HG02759 (cell line): ENCODE results near the gene TCFL5.

Experiments used
- ATAC-seq: cut with Tn5 transposase; IDR thresholded peaks from one replicate; pipeline ENCODE4 v1.9.1; 2021; ENCODE audit warnings: mild to moderate bottlenecking, moderate library complexity; ENCODE audit not compliant: unreplicated experiment

Gene TCFL5

GRCh38 chr20:62800314-62801259, 61.0 kb downstream of the TCFL5 start:
- ATAC-seq: no peak

- no peak for ATAC-seq
These were observed 61.7 kb downstream of the TCFL5 start for GRCh38 chr20:62799873-62800272.

GRCh38 chr20:62799459-62799858, 62.2 kb downstream of the TCFL5 start:
- ATAC-seq: no peak

DNA sequence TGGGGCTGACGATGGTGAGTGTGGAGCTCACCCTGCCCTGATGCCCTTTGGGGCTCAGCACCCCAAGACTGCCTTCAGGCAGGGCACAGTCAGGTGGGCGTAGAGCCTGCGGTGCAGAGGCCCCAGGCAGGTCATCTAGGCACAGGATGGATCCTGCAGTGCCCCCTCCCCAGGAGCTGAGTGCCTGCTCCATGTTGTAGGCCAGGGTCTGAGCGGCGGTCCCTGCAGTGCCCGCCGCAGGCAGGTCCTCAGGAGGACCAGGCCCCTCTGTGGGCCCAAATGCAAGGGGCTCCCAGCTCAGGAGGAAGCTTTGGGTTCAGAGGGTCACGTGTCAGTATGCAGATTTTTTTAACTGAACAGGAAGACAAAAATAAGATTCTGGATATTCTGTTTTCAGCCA, 62.6 kb downstream of the TCFL5 start:
- ATAC-seq: no peak

DNA sequence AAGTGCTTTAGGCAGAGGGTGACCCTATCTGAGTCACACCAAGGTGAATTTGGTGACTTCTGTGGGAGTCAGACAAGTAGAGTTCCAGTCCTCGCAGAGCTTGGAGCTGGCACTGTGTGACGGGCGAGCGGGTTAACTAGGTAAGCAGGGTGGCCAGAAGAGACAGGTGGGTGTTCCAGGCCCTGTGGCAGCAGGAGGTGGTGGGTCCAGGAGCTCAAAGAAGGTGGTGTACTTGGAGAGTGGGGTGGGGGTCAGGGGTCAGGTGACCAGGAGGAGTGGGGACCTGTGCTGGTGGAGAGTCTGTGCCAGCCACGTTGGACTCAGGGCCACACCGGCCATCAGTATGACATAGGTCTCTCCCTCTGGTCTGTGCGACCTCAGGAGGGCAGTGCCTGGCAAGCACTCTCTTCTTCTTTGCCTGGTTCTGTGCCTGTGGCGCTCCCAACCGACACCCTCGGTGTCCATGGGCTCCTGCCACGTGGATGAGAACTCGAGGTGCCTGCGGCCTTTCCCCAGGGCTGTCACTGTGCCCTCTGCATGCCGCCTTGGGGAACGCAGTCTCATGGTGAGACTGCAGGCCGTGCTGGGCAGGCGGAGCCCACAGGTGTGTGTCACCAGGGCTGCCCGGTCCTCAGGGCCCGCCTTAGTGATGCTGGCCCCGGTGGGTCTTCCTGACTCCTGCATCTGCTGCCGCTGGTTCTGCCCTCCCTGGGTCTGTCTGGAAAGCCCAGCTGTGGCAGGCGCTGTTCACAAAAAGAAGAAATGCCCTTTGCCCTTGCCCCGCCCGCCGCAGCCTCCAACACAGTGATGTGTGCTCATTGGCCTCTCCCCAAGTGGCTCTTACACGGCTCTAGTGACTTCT, 63.7 kb downstream of the TCFL5 start:
- no peak for ATAC-seq

GRCh38 chr20:62796699-62797491, 64.7 kb downstream of the TCFL5 start:
- ATAC-seq: no peak

GRCh38 chr20:62795023-62795761, 66.4 kb downstream of the TCFL5 start:
- no peak for ATAC-seq

DNA sequence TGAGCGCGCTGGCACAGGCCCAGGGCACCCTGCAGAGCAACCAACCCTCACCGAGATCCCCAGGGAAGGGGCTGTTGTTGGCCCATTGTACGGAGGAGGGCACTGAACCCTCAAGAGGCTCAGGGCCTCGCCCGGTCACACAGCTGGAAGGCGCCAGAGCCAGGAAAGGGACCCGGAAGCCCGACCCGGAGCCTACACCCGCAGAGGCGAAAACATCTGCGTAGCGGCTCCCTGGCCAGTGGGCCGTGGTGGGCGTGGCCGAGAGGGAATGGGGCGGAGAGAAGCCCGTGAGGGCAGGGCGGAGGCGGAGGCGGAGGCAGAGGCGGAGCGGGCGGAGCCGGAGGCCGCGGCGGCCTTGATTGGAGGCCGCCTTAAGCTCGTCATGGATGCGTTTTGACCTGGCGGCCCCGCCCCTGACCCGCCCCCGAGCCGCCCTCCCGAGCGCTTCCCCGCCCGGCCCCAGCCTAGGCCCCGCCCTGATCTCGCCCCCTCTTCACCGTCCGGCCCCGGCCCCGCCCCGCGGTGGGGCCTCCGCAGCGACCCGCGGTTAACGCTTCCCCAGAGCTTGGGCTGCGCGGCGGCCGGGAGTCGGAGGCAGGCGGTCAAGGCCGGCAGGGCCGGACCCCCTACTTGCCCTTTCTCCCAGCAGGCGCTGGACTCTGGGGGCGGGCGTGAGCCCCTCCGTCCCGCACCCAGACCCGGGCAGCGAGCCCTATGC, 67.5 kb downstream of the TCFL5 start:
- ATAC-seq: peak; percentile 67

DNA sequence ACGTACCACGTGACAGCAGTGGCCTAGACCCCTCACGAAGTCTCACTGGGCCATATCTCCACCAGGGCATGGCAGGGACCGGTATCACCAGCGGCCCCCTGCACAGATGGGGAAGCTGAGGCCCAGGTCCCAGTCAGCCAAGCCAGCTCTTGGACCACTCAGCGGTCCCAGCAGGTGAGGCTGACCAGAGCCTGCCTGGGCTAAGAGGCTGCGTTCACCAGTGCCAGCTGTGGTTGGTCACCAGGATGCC, 67.9 kb downstream of the TCFL5 start:
- ATAC-seq: no peak

DNA sequence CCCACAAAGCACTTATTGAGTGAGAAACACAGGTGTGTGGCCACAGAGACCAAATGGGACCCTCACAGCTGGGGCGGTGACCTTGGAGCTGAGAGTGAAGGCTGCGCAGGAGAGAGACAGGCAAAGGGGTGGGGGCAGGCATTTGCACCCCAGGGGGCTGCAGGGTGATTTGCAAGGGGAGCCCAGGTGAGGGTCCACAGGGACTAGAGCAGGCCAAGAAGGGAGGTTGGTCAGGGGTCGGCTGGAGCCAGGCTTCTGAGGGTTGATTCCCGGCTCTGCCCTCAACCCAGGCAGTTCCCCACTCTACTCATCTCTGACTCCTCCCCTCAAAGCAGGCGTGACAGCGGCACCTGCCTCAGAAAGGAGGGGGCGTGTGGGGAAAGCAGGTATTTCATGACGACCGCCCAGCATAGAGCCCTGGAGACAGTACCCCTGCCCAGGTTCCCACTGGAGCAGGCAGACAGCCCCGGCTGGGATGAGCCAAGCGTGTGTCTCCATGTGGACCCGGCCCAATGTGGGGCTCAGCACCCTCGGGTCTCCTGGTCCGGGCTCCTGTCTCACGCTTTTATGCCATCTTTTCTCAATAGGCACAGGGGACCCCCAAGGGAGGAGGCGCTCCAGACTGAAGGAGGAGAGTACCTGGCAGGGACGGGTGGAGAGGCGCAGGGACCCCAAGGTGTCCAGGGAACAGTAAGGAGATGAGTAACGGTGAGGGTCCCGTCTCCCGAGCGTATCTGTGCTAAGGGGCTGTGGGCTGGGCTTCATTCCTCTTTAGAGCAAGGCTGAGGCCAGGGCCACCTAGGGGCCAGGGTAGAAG, 68.5 kb downstream of the TCFL5 start:
- no peak for ATAC-seq

- ATAC-seq: no peak
These were observed 69.3 kb downstream of the TCFL5 start for GRCh38 chr20:62792182-62792939.

- ATAC-seq: no peak
These were observed 70.1 kb downstream of the TCFL5 start for GRCh38 chr20:62791301-62792181.
